Measurements from ENCODE around the gene RAB5A. TPM values are rescaled to one million over a fixed set of nuclear protein-coding genes. Genes with fewer than 3 reads are reported as not detected.
"Not testable (repeated sequence)": the region's sequence is repeated elsewhere in the genome, so short reads cannot be mapped to it uniquely, and the experiment has no call there.

RAB5A gene
- 29.8 and 36.0 TPM in 2 replicates for polyA plus RNA-seq (2011; rRNA removed)
- polyA minus RNA-seq (2011; rRNA and poly(A)+ RNA removed), result 13.5 and 14.5 TPM in 2 replicates

GRCh38 chr3:19946832-19947548, at the start of gene RAB5A:
Gene RAB5A (plus strand): TSS chr3:19947097. CDS start chr3:19950899, 3,802 bp downstream.
- no peak for TF ChIP-seq CTCF (IDR thresholded peaks at IDR 0.05; ENCODE audit: insufficient read depth, low read depth, low read length)
- Histone ChIP-seq H3K4me3 (ENCODE audit: low read depth, low read length) (peak within 1 kb of the TSS; percentile 74), H3K27me3 (ENCODE audit: control insufficient read depth, insufficient read depth, low read length) (no peaks in the 10 kb centered on the region), H3K36me3 (ENCODE audit: control insufficient read depth, insufficient read depth, low read length) (peaks cover 8% of the 10 kb centered on the region)
- DNase-seq (ENCODE audit: low read depth), result peak; percentile 90
- ChIA-PET CTCF (no interaction called here), POLR2A (no interaction called here)

- no peak for TF ChIP-seq CTCF (IDR thresholded peaks at IDR 0.05; ENCODE audit: insufficient read depth, low read depth, low read length)
- POLR2A ChIA-PET, result interaction anchor here (0.5 kb wide), 1 partner anchor 47 kb away, joined by 3 read pairs; no protein-coding TSS in a partner anchor
- Histone ChIP-seq H3K4me3 (ENCODE audit: low read depth, low read length) (no peak overlapping the region), H3K36me3 (ENCODE audit: control insufficient read depth, insufficient read depth, low read length) (no peaks in the 10 kb centered on the region), H3K27me3 (ENCODE audit: control insufficient read depth, insufficient read depth, low read length) (no peaks in the 10 kb centered on the region)
- no peak for DNase-seq (ENCODE audit: low read depth)
- CTCF ChIA-PET, result interaction anchor here (0.7 kb wide), 1 partner anchor 33 kb away, joined by 3 read pairs; no protein-coding TSS in a partner anchor
These were observed 48.2 kb upstream of the RAB5A start for GRCh38 chr3:19898721-19899120.

- Histone ChIP-seq H3K27me3 (ENCODE audit: control insufficient read depth, insufficient read depth, low read length) (no peaks in the 10 kb centered on the region), H3K4me3 (ENCODE audit: low read depth, low read length) (no peak overlapping the region), H3K36me3 (ENCODE audit: control insufficient read depth, insufficient read depth, low read length) (no peaks in the 10 kb centered on the region)
- ChIA-PET CTCF (no interaction called here), POLR2A (no interaction called here)
- no peak for DNase-seq (ENCODE audit: low read depth)
- TF ChIP-seq CTCF (IDR thresholded peaks at IDR 0.05; ENCODE audit: insufficient read depth, low read depth, low read length), result no peak
These were observed 47.6 kb upstream of the RAB5A start for GRCh38 chr3:19899264-19899663.

GRCh38 chr3:19899833-19900232, 47.1 kb upstream of the RAB5A start:
- H3K4me3 ChIP-seq (ENCODE audit: low read depth, low read length); H3K36me3 ChIP-seq (ENCODE audit: control insufficient read depth, insufficient read depth, low read length); DNase-seq (ENCODE audit: low read depth); CTCF ChIA-PET; H3K27me3 ChIP-seq (ENCODE audit: control insufficient read depth, insufficient read depth, low read length); POLR2A ChIA-PET: not testable (repeated sequence)

- H3K27me3 ChIP-seq (ENCODE audit: control insufficient read depth, insufficient read depth, low read length), result no peaks in the 10 kb centered on the region
- DNase-seq (ENCODE audit: low read depth), result no peak
These were observed 45.6 kb upstream of the RAB5A start for GRCh38 chr3:19901337-19901736.

More at GRCh38 chr3:19901337-19901736, 45.6 kb upstream of the RAB5A start:
- ChIA-PET CTCF (interaction anchor here (0.6 to 1.1 kb wide), 2 partner anchors 10 to 51 kb away, joined by 3 read pairs; no protein-coding TSS in a partner anchor), POLR2A (no interaction called here)
- Histone ChIP-seq H3K4me3 (ENCODE audit: low read depth, low read length) (no peak overlapping the region), H3K36me3 (ENCODE audit: control insufficient read depth, insufficient read depth, low read length) (no peaks in the 10 kb centered on the region)
- TF ChIP-seq CTCF (IDR thresholded peaks at IDR 0.05; ENCODE audit: insufficient read depth, low read depth, low read length), result no peak
